IMR-90 (cell line): ENCODE results near the gene RNF112. TPM values are rescaled to one million over a fixed set of nuclear protein-coding genes. Genes with fewer than 3 reads are reported as not detected.

Experiments used
- ATAC-seq: fragments of 200-7000 bp; cut with Tn5 transposase; 2 replicates; pipeline ENCODE4 v1.9.1; 2020; ENCODE audit warnings: low read depth, mild to moderate bottlenecking, moderate library complexity
- BruUV-seq: library from RNA; stranded (reverse); fragments of 400-500 nt; replicated peaks from 2 replicates; lab custom pipeline; 2021; lab: Mats Ljungman, UMichigan
- CTCF ChIA-PET: fragments of 300-600 bp; formaldehyde crosslinking; extraction: SDS; loops from one replicate; lab custom pipeline; 2021; ENCODE audit warnings: antibody characterized with exemption; lab: Yijun Ruan, JAX
- POLR2A ChIA-PET: fragments of 300-600 bp; sonication (Branson Sonifier 250); formaldehyde crosslinking; loops from one replicate; lab custom pipeline; 2022; ENCODE audit warnings: antibody characterized with exemption; ENCODE audit not compliant: unreplicated experiment; lab: Charles Lee
- DNase-seq: peaks from one replicate; pipeline ENCODE4 v3.0.0; 2013
- H2AFZ ChIP-seq: replicated peaks from 2 replicates; pipeline ENCODE3; 2013; ENCODE audit warnings: low read length, mild to moderate bottlenecking; ENCODE audit not compliant: poor library complexity
- H2AK5ac ChIP-seq: 2 replicates; pipeline ENCODE4 v1.6.1; 2013; ENCODE audit warnings: low read depth, low read length, inconsistent platforms
- H2AK9ac ChIP-seq: replicated peaks from 2 replicates; pipeline ENCODE3; 2013; ENCODE audit warnings: mild to moderate bottlenecking, low read depth, low read length, moderate library complexity; ENCODE audit not compliant: poor library complexity
- H2BK120ac ChIP-seq: 2 replicates; pipeline ENCODE4 v1.6.1; 2013; ENCODE audit warnings: low read depth, low read length, inconsistent platforms
- H2BK15ac ChIP-seq: 3 replicates; pipeline ENCODE4 v1.6.1; 2013; ENCODE audit warnings: low read depth, low read length, inconsistent platforms
- H2BK20ac ChIP-seq: 2 replicates; pipeline ENCODE4 v1.6.1; 2013; ENCODE audit warnings: low read depth, mild to moderate bottlenecking, inconsistent platforms, low read length, moderate library complexity
- H2BK5ac ChIP-seq: 2 replicates; pipeline ENCODE4 v1.6.1; 2013; ENCODE audit warnings: mild to moderate bottlenecking, low read depth, low read length, inconsistent platforms; ENCODE audit not compliant: poor library complexity, severe bottlenecking
- H3K14ac ChIP-seq: replicated peaks from 2 replicates; pipeline ENCODE4 v1.6.1; 2013; ENCODE audit warnings: low read depth, low read length, inconsistent platforms
- H3K18ac ChIP-seq: 2 replicates; pipeline ENCODE4 v1.6.1; 2013; ENCODE audit warnings: low read depth, low read length, control low read depth
- H3K23ac ChIP-seq: 2 replicates; pipeline ENCODE4 v1.6.1; 2013; ENCODE audit warnings: low read depth, low read length, inconsistent platforms
- H3K27ac ChIP-seq: 2 replicates; pipeline ENCODE4 v1.5.1; 2013; ENCODE audit warnings: mild to moderate bottlenecking, control low read depth, low read length; ENCODE audit not compliant: insufficient read depth
- H3K27me3 ChIP-seq: 2 replicates; pipeline ENCODE4 v1.6.1; 2013; ENCODE audit warnings: low read length; ENCODE audit not compliant: control insufficient read depth, insufficient read depth
- H3K36me3 ChIP-seq: 2 replicates; pipeline ENCODE4 v1.6.1; 2013; ENCODE audit warnings: low read length, mixed read lengths; ENCODE audit not compliant: control insufficient read depth, insufficient read depth
- H3K4ac ChIP-seq: 2 replicates; pipeline ENCODE4 v1.6.1; 2013; ENCODE audit warnings: low read depth, low read length, inconsistent platforms
- H3K4me1 ChIP-seq: 2 replicates; pipeline ENCODE4 v1.6.1; 2013; ENCODE audit warnings: low read length, mixed read lengths; ENCODE audit not compliant: control insufficient read depth, insufficient read depth
- H3K4me2 ChIP-seq: 2 replicates; pipeline ENCODE4 v1.6.1; 2013; ENCODE audit warnings: low read depth, mild to moderate bottlenecking, control low read depth, low read length, moderate library complexity
- H3K4me3 ChIP-seq: 2 replicates; pipeline ENCODE4 v1.5.1; 2013; ENCODE audit warnings: low read depth, mild to moderate bottlenecking, control low read depth, low read length, moderate library complexity; ENCODE audit not compliant: insufficient read depth
- H3K56ac ChIP-seq: 2 replicates; pipeline ENCODE4 v1.6.1; 2013; ENCODE audit warnings: low read length, inconsistent platforms; ENCODE audit not compliant: insufficient read depth; ENCODE audit errors: extremely low read depth
- H3K79me1 ChIP-seq, 2 experiments: 2 replicates each; pipeline ENCODE4 v1.6.1; 2013; ENCODE audit warnings: low read length in 2 of 2, inconsistent platforms in 1 of 2, low read depth in 1 of 2
- H3K9ac ChIP-seq: 2 replicates; pipeline ENCODE4 v1.6.1; 2013; ENCODE audit warnings: low read depth, low read length, control low read depth
- H3K9me1 ChIP-seq: 2 replicates; pipeline ENCODE4 v1.6.1; 2013; ENCODE audit warnings: low read length, inconsistent platforms; ENCODE audit not compliant: insufficient read depth
- H3K9me3 ChIP-seq: 2 replicates; pipeline ENCODE4 v1.6.1; 2013; ENCODE audit warnings: low read length; ENCODE audit not compliant: control insufficient read depth, insufficient read depth
- H4K20me1 ChIP-seq: 2 replicates; pipeline ENCODE4 v1.6.1; 2013; ENCODE audit warnings: low read length, inconsistent platforms; ENCODE audit not compliant: insufficient read depth
- H4K5ac ChIP-seq: 2 replicates; pipeline ENCODE4 v1.6.1; 2013; ENCODE audit warnings: mild to moderate bottlenecking, low read depth, low read length, control low read depth
- H4K8ac ChIP-seq, 2 experiments: 2 replicates each; pipeline ENCODE4 v1.6.1; 2013; ENCODE audit warnings: low read depth in 2 of 2, low read length in 2 of 2, control low read depth in 1 of 2, inconsistent platforms in 1 of 2
- H4K91ac ChIP-seq: 2 replicates; pipeline ENCODE4 v1.6.1; 2013; ENCODE audit warnings: low read depth, low read length, inconsistent platforms; ENCODE audit not compliant: insufficient read depth
- BHLHE40 ChIP-seq: fragments of 150-350 bp; IDR thresholded peaks from 2 replicates; pipeline ENCODE4 v1.6.1; 2016; ENCODE audit warnings: mild to moderate bottlenecking, low read depth, low read length
- CHD1 ChIP-seq: IDR thresholded peaks from 2 replicates; pipeline ENCODE4 v1.6.1; 2012; ENCODE audit warnings: low read depth, low read length, improper control_type of control experiment
- CTCF ChIP-seq: conservative IDR thresholded peaks from 2 replicates; pipeline ENCODE4 v1.5.1; 2012; ENCODE audit warnings: mild to moderate bottlenecking, low read depth, low read length, improper control_type of control experiment
- FOS ChIP-seq: fragments of 150-350 bp; IDR thresholded peaks from 2 replicates; pipeline ENCODE4 v1.6.1; 2016; ENCODE audit warnings: low read depth, low read length
- MAFK ChIP-seq: IDR thresholded peaks from 2 replicates; pipeline ENCODE4 v1.6.1; 2012; ENCODE audit warnings: low read depth, low read length, improper control_type of control experiment
- MAZ ChIP-seq: IDR thresholded peaks from 2 replicates; pipeline ENCODE4 v1.6.1; 2012; ENCODE audit warnings: low read depth, mild to moderate bottlenecking, low read length, improper control_type of control experiment, moderate library complexity, borderline replicate concordance
- MXI1 ChIP-seq: IDR thresholded peaks from 2 replicates; pipeline ENCODE4 v1.6.1; 2012; ENCODE audit warnings: low read depth, mild to moderate bottlenecking, low read length, moderate library complexity, borderline replicate concordance
- NFE2L2 ChIP-seq: fragments of 150-350 bp; IDR thresholded peaks from 2 replicates; pipeline ENCODE4 v1.6.1; 2016; ENCODE audit warnings: low read depth, mild to moderate bottlenecking, low read length
- POLR2A ChIP-seq: IDR thresholded peaks from 2 replicates; pipeline ENCODE4 v1.6.1; 2012; ENCODE audit warnings: mild to moderate bottlenecking, low read depth, low read length
- RAD21 ChIP-seq: IDR thresholded peaks from 2 replicates; pipeline ENCODE4 v1.6.1; 2012; ENCODE audit warnings: low read length, improper control_type of control experiment
- RCOR1 ChIP-seq: IDR thresholded peaks from 2 replicates; pipeline ENCODE4 v1.6.1; 2012; ENCODE audit warnings: mild to moderate bottlenecking, low read length, improper control_type of control experiment; ENCODE audit not compliant: insufficient replicate concordance
- RFX5 ChIP-seq: IDR thresholded peaks from 2 replicates; pipeline ENCODE4 v1.8.0; 2012; ENCODE audit warnings: low read depth, mild to moderate bottlenecking, low read length, moderate library complexity
- SMC3 ChIP-seq: fragments of 150-350 bp; IDR thresholded peaks from 2 replicates; pipeline ENCODE4 v1.6.1; 2016; ENCODE audit warnings: low read depth, mild to moderate bottlenecking, antibody characterized with exemption, low read length, moderate library complexity
- WGBS, 2 experiments: methylation state at CpG; one replicate each; pipeline versions ENCODE4 v1.1.5 to v1.1.7; 2013; ENCODE audit warnings: missing lambda C conversion rate in 2 of 2; ENCODE audit not compliant: insufficient read length in 1 of 2; ENCODE audit errors: extremely low coverage in 2 of 2; 5-methylcytosine and 5-hydroxymethylcytosine counted together
- dilution Hi-C: fragments of 300-500 bp; cut with HindIII; formaldehyde crosslinking; loops from one replicate; pipeline ENCODE4 v1.14.3; 2018; ENCODE audit warnings: low sequenced_read_pairs; ENCODE audit not compliant: unreplicated experiment
- in situ Hi-C: fragments of 300-500 bp; cut with MboI; formaldehyde crosslinking; loops from 3 replicates; pipeline ENCODE4 v1.14.3; 2019; ENCODE audit warnings: low sequenced_read_pairs, inconsistent platforms, mixed read lengths
- intact Hi-C: fragments of 100-400 bp; cut with micrococcal nuclease; formaldehyde crosslinking; loops from 2 replicates; pipeline ENCODE4 v1.10.0; 2022
- polyA plus RNA-seq, 3 experiments: library from polyadenylated mRNA; depleted of rRNA; stranded (reverse); fragments of >200 nt; gene quantifications; 2 replicates each; pipeline ENCODE4 v1.2.3, GENCODE V29; 2012; ENCODE audit warnings: low replicate concordance in 1 of 3
- total RNA-seq: library from RNA; depleted of rRNA; stranded (reverse); fragments of >200 nt; gene quantifications from 2 replicates; pipeline ENCODE4 v1.2.3, GENCODE V29; 2012

The RNF112 gene
- total and polyA plus RNA-seq, 2 of the 4 experiments (the other 2 are of a cell fraction), result 2.5 to 5.7 TPM

GRCh38 chr17:19411631-19412030 is 599 bp downstream of the RNF112 start:
- 0 out of 2 replicates have a peak overlapping the region, but pooled peaks have one; percentile 13 for H2AK5ac ChIP-seq
- ChIA-PET POLR2A (interaction anchor here (0.6 kb wide), 2 partner anchors 27 kb away, joined by 4 read pairs; no protein-coding TSS in a partner anchor), CTCF (interaction anchor here (2.5 kb wide), 1 partner anchor 49 kb away, joined by 12 read pairs; the partner anchor contains the start of gene B9D1)
- TF ChIP-seq CHD1 (no peak), MXI1 (no peak), MAZ (no peak), RCOR1 (no peak), SMC3 (no peak), FOS (no peak), RAD21 (no peak), NFE2L2 (no peak), RFX5 (no peak), CTCF (no peak), MAFK (no peak), BHLHE40 (no peak), POLR2A (no peak)
- no peaks in the 10 kb centered on the region for H3K9me3 ChIP-seq
- no peak overlapping the region for H2BK5ac ChIP-seq
- no peak overlapping the region for H4K5ac ChIP-seq
- H2AK9ac ChIP-seq, result peak overlapping the region; percentile 71
- H2AFZ ChIP-seq, result peak overlapping the region; percentile 53
- H3K4me2 ChIP-seq, result no peak overlapping the region
- no TSS peak for BruUV-seq
- intact Hi-C loops, result no loop called here
- H3K27me3 ChIP-seq, result no peaks in the 10 kb centered on the region
- H4K8ac ChIP-seq, result no peak overlapping the region
- no peak overlapping the region; the same call in 1 of the 2 replicates for H3K14ac ChIP-seq
- no peaks in the 10 kb centered on the region for H3K36me3 ChIP-seq
- H3K18ac ChIP-seq, result no peak overlapping the region
- no peak overlapping the region for H3K4me3 ChIP-seq
- H4K91ac ChIP-seq, result no peak overlapping the region
- no peak overlapping the region for H3K4ac ChIP-seq
- H2BK20ac ChIP-seq, result no peak overlapping the region
- no peak overlapping the region for H3K56ac ChIP-seq
- in situ Hi-C loops, result no loop called here
- no peak overlapping the region for H3K27ac ChIP-seq
- H3K9me1 ChIP-seq, result peaks cover 8% of the 10 kb centered on the region
- H2BK120ac ChIP-seq, result no peak overlapping the region
- ATAC-seq (no peak), DNase-seq (no peak)
- no peak overlapping the region for H2BK15ac ChIP-seq
- dilution Hi-C loops, result no loop called here
- 94% methylated on average over 3 of the region's 9 CpGs; no CpG with 5 or more reads in 1 of the 2 experiments for WGBS, 2 experiments
- peaks cover 11% of the 10 kb centered on the region; the same call in 1 of the 2 replicates for H3K4me1 ChIP-seq
- no peaks in the 10 kb centered on the region for H4K20me1 ChIP-seq
- no peak overlapping the region for H3K9ac ChIP-seq
- H3K23ac ChIP-seq, result no peak overlapping the region
- H3K79me1 ChIP-seq, result no peaks in the 10 kb centered on the region
